Kidney epithelial cell (primary cell): ENCODE data around the gene ERC2. TPM values are rescaled to one million over a fixed set of nuclear protein-coding genes. Genes with fewer than 3 reads are reported as not detected.

Source experiments
- DNase-seq: peaks from one replicate; pipeline ENCODE4 v3.0.0-alpha.2; 2010; ENCODE audit warnings: low read depth
- H3K27me3 ChIP-seq: 2 replicates; pipeline ENCODE4 v1.6.0; 2011; ENCODE audit warnings: low read length; ENCODE audit not compliant: control insufficient read depth, insufficient read depth
- H3K36me3 ChIP-seq: 2 replicates; pipeline ENCODE4 v1.5.1; 2011; ENCODE audit warnings: low read length; ENCODE audit not compliant: control insufficient read depth, insufficient read depth
- H3K4me3 ChIP-seq: 2 replicates; pipeline ENCODE4 v1.5.1; 2011; ENCODE audit warnings: low read depth, mild to moderate bottlenecking, control low read depth, low read length
- CTCF ChIP-seq: IDR thresholded peaks from 2 replicates; pipeline ENCODE4 v1.5.1; 2011; ENCODE audit warnings: mild to moderate bottlenecking, moderate library complexity, low read length, control low read depth, inconsistent platforms; ENCODE audit not compliant: insufficient read depth, poor library complexity, severe bottlenecking
- total RNA-seq: library from RNA; depleted of rRNA; stranded (reverse); fragments of >200 nt; gene quantifications from 2 replicates; pipeline ENCODE4 v1.2.3, GENCODE V29; 2015

The ERC2 gene
- total RNA-seq, 1 donor from 2014 or later = 17.0 TPM

GRCh38 chr3:55765906-55766701, 702.2 kb downstream of the ERC2 start:
- Histone ChIP-seq H3K4me3 (no peak overlapping the region), H3K27me3 (no peaks in the 10 kb centered on the region), H3K36me3 (no peaks in the 10 kb centered on the region)
- no peak for DNase-seq
- TF ChIP-seq CTCF = no peak

GRCh38 chr3:55765398-55765797, 702.9 kb downstream of the ERC2 start:
- no peak overlapping the region for H3K4me3 ChIP-seq

GRCh38 chr3:55756976-55757375, 711.3 kb downstream of the ERC2 start:
- H3K4me3 ChIP-seq = no peak overlapping the region
- TF ChIP-seq CTCF = no peak
- H3K36me3 ChIP-seq = no peaks in the 10 kb centered on the region
- DNase-seq = no peak
- H3K27me3 ChIP-seq = no peaks in the 10 kb centered on the region

More at GRCh38 chr3:55765398-55765797, 702.9 kb downstream of the ERC2 start:
- no peak for TF ChIP-seq CTCF
- Histone ChIP-seq H3K36me3 (no peaks in the 10 kb centered on the region), H3K27me3 (no peaks in the 10 kb centered on the region)
- no peak for DNase-seq

GRCh38 chr3:55755516-55756205, 712.6 kb downstream of the ERC2 start:
- H3K36me3 ChIP-seq = no peaks in the 10 kb centered on the region
- no peaks in the 10 kb centered on the region for H3K27me3 ChIP-seq
- DNase-seq = no peak
- no peak overlapping the region for H3K4me3 ChIP-seq
- TF ChIP-seq CTCF = no peak

GRCh38 chr3:55752911-55753310, 715.4 kb downstream of the ERC2 start:
- no peaks in the 10 kb centered on the region for H3K27me3 ChIP-seq
- H3K36me3 ChIP-seq = no peaks in the 10 kb centered on the region
- no peak for TF ChIP-seq CTCF
- DNase-seq = no peak
- H3K4me3 ChIP-seq = no peak overlapping the region
